ENCODE data around the gene HTR7. TPM values are rescaled to one million over a fixed set of nuclear protein-coding genes. Genes with fewer than 3 reads are reported as not detected.

The HTR7 gene
- total RNA-seq, 1 donor = 4.6 TPM

DNA sequence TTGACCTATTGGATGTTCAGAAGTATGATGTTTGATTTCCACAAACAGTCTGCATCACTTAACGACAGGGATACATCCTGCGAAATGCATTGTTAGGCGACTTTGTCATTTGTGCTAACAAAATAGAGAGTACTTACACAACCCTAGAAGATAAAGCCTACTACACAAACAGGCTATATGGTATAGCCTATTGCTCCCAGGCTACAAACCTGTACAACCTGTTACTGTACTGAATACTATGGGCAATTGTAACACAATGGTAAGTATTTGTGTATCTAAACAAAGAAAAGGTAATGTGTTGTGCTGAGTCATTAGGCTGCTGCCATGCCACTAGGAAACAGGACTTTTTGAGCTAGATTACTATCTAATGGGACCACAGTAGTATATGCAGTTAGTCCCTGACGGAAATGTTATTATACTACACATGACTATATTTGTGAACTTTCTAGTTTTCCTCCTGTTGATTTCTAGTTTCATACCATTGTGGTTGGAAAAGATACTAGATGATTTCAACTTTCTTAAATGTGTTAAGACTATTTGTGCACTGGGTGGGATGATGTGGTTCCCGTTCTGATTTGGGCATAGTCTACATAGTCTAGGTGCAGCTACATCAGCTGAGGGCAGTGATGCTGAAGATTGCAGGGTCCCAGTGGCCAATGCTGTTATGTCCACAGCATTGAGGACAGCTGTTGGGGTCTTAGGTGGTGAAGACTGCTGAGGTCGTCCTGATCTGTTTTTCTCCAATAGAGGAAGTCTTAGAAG is 161.7 kb downstream of the HTR7 start:
- H3K4me3 ChIP-seq (ENCODE audit: low read depth, low read length) = no peak overlapping the region
- TF ChIP-seq, protein P1, sequence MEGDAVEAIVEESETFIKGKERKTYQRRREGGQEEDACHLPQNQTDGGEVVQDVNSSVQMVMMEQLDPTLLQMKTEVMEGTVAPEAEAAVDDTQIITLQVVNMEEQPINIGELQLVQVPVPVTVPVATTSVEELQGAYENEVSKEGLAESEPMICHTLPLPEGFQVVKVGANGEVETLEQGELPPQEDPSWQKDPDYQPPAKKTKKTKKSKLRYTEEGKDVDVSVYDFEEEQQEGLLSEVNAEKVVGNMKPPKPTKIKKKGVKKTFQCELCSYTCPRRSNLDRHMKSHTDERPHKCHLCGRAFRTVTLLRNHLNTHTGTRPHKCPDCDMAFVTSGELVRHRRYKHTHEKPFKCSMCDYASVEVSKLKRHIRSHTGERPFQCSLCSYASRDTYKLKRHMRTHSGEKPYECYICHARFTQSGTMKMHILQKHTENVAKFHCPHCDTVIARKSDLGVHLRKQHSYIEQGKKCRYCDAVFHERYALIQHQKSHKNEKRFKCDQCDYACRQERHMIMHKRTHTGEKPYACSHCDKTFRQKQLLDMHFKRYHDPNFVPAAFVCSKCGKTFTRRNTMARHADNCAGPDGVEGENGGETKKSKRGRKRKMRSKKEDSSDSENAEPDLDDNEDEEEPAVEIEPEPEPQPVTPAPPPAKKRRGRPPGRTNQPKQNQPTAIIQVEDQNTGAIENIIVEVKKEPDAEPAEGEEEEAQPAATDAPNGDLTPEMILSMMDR (IDR thresholded peaks at IDR 0.05; ENCODE audit: insufficient read depth, low read length) = no peak
- DNase-seq (ENCODE audit: low read depth) = no peak

Small RNAs within 50 kb of the gene (small RNA-seq; reads per million reads assigned to genes)
- not detected for gene RF00019

Other genes starting within 250 kb of the HTR7 start
- 19.3 and 61.4 TPM in 2 replicates for gene RPP30, start 13.9 kb upstream of the HTR7 start, total RNA-seq (ENCODE audit: low replicate concordance)
- 1.4 and 4.9 TPM in 2 replicates for gene ANKRD1, start 63.0 kb upstream of the HTR7 start, total RNA-seq (ENCODE audit: low replicate concordance)